Omental fat pad (tissue), 4 donors: ENCODE results near the gene KDM4C. TPM values are rescaled to one million over a fixed set of nuclear protein-coding genes. Genes with fewer than 3 reads are reported as not detected.
"Not testable (repeated sequence)": the region's sequence is repeated elsewhere in the genome, so short reads cannot be mapped to it uniquely, and the experiment has no call there.

Experiments used
- ATAC-seq: fragments of 150-250 bp; one replicate; pipeline ENCODE4 v1.9.1; 2016; ENCODE audit warnings: mild to moderate bottlenecking, moderate library complexity; ENCODE audit not compliant: low FRiP score
- DNase-seq: peaks from one replicate; pipeline ENCODE4 v3.0.0-alpha.2; 2019; ENCODE audit warnings: low spot score
- CTCF ChIP-seq, 3 donors: fragments of 450-650 bp; IDR thresholded peaks; one replicate each; pipeline ENCODE4 v1.5.1; 2016 to 2017; ENCODE audit warnings: antibody characterized with exemption in 3 of 3, mild to moderate bottlenecking in 3 of 3, moderate library complexity in 2 of 3
- total RNA-seq, 4 donors: library from RNA; depleted of rRNA; stranded (reverse); fragments of >200 nt; gene quantifications; one replicate each; pipeline ENCODE4 v1.1.0, GENCODE V29; 2016

The KDM4C gene
- total RNA-seq, 4 donors from 2014 or later, result 24.9 to 37.0 (median 32.0) TPM

- TF ChIP-seq CTCF (IDR thresholded peaks at IDR 0.05), result no peak
- ATAC-seq (no peak), DNase-seq (no peak)
Observed at GRCh38 chr9:6764523-6764922, 6.8 kb downstream of the KDM4C start.

- ATAC-seq (no peak), DNase-seq (no peak)
- TF ChIP-seq CTCF (IDR thresholded peaks at IDR 0.05), result no peak
Observed at GRCh38 chr9:6764950-6765349, 7.2 kb downstream of the KDM4C start.

- ATAC-seq (no peak), DNase-seq (no peak)
- no peak for TF ChIP-seq CTCF (IDR thresholded peaks at IDR 0.05)
Observed at GRCh38 chr9:6765396-6765795, 7.6 kb downstream of the KDM4C start.

- no peak for TF ChIP-seq CTCF (IDR thresholded peaks at IDR 0.05)
- no peak for ATAC-seq
- no peak for DNase-seq
Observed at GRCh38 chr9:6766606-6767005, 8.8 kb downstream of the KDM4C start.

GRCh38 chr9:6768587-6768986 is 10.8 kb downstream of the KDM4C start:
- ATAC-seq, DNase-seq: not testable (repeated sequence)

GRCh38 chr9:6771722-6772121 is 13.9 kb downstream of the KDM4C start:
- ATAC-seq (no peak), DNase-seq (no peak)

GRCh38 chr9:6777213-6777902 is 19.6 kb downstream of the KDM4C start:
- ATAC-seq, result no peak
- DNase-seq, result no peak
- TF ChIP-seq CTCF (IDR thresholded peaks at IDR 0.05), result no peak

More at GRCh38 chr9:6771722-6772121, 13.9 kb downstream of the KDM4C start:
- TF ChIP-seq CTCF (IDR thresholded peaks at IDR 0.05), result no peak
